HepG2 (cell line): ENCODE results near the gene FAM83C. TPM values are rescaled to one million over a fixed set of nuclear protein-coding genes. Genes with fewer than 3 reads are reported as not detected.

Experiments used
- CCDC6 ChIP-seq: sonication (generic); formaldehyde crosslinking; IDR thresholded peaks from 2 replicates; pipeline ENCODE4 v1.8.1; 2022; ENCODE audit warnings: mild to moderate bottlenecking, missing genetic modification reagents, moderate library complexity
- ELF3 ChIP-seq: IDR thresholded peaks from 2 replicates; pipeline ENCODE4 v1.6.1; 2016; ENCODE audit warnings: missing genetic modification reagents, missing compliant biosample characterization
- ETV5 ChIP-seq: IDR thresholded peaks from 2 replicates; pipeline ENCODE4 v1.6.1; 2018; ENCODE audit warnings: missing biosample characterization, missing genetic modification reagents, inconsistent platforms, borderline replicate concordance
- ETV6 ChIP-seq: sonication (generic); formaldehyde crosslinking; conservative IDR thresholded peaks from 2 replicates; pipeline ENCODE4 v1.4.0; 2020; ENCODE audit warnings: missing genetic modification reagents
- GABPA ChIP-seq, 2 experiments: IDR thresholded peaks; 2 replicates each; pipeline ENCODE4 v1.6.1; 2011 to 2016; ENCODE audit warnings: low read depth in 2 of 2, low read length in 1 of 2, missing biosample characterization in 1 of 2, missing genetic modification characterization in 1 of 2
- GATAD2A ChIP-seq: IDR thresholded peaks from 2 replicates; pipeline ENCODE4 v1.6.1; 2016
- KDM2A ChIP-seq: sonication (generic); formaldehyde crosslinking; IDR thresholded peaks from 2 replicates; pipeline ENCODE4 v1.4.0; 2020; ENCODE audit warnings: low read depth, missing genetic modification reagents, borderline replicate concordance
- MEIS1 ChIP-seq: sonication (generic); formaldehyde crosslinking; IDR thresholded peaks from 2 replicates; pipeline ENCODE4 v1.9.0; 2021; ENCODE audit warnings: mild to moderate bottlenecking, missing genetic modification reagents, moderate library complexity, borderline replicate concordance
- MTF2 ChIP-seq: sonication (generic); formaldehyde crosslinking; IDR thresholded peaks from 2 replicates; pipeline ENCODE4 v1.5.0; 2020; ENCODE audit warnings: missing genetic modification reagents, borderline replicate concordance
- NCOA5 ChIP-seq: sonication (generic); formaldehyde crosslinking; IDR thresholded peaks from 2 replicates; pipeline ENCODE4 v1.4.0; 2020; ENCODE audit warnings: missing genetic modification reagents
- NFYC ChIP-seq: IDR thresholded peaks from 2 replicates; pipeline ENCODE4 v1.6.1; 2016; ENCODE audit warnings: missing genetic modification reagents, missing compliant biosample characterization
- ZNF317 ChIP-seq: sonication (generic); formaldehyde crosslinking; IDR thresholded peaks from 2 replicates; pipeline ENCODE4 v1.5.0; 2020; ENCODE audit warnings: mild to moderate bottlenecking, missing genetic modification reagents
- ZNF556 ChIP-seq: sonication (generic); formaldehyde crosslinking; IDR thresholded peaks from 2 replicates; pipeline ENCODE4 v1.4.0; 2020; ENCODE audit warnings: mild to moderate bottlenecking, missing genetic modification reagents, borderline replicate concordance
- ZNF564 ChIP-seq: sonication (generic); formaldehyde crosslinking; IDR thresholded peaks from 2 replicates; pipeline ENCODE4 v1.8.1; 2023; ENCODE audit warnings: mild to moderate bottlenecking, missing genetic modification reagents
- ZNF619 ChIP-seq: sonication (generic); formaldehyde crosslinking; IDR thresholded peaks from 2 replicates; pipeline ENCODE4 v1.4.0; 2020; ENCODE audit warnings: mild to moderate bottlenecking, missing genetic modification reagents
- ZNF703 ChIP-seq: sonication (generic); formaldehyde crosslinking; IDR thresholded peaks from 2 replicates; pipeline ENCODE4 v1.5.1; 2020; ENCODE audit warnings: missing genetic modification reagents, mild to moderate bottlenecking, moderate library complexity, borderline replicate concordance
- polyA plus RNA-seq, 8 experiments: library from polyadenylated mRNA; depleted of rRNA in 3 of 8; stranded (reverse) in 7 of 8; unstranded in 1 of 8; fragments of >200 nt; fragmentation: Illumina TruSeq in 4 of 8; extraction: Trizol in 4 of 8; gene quantifications; 2 replicates each; pipeline versions ENCODE4 v1.2.1 to v1.2.3, GENCODE V29; 2011 to 2016; ENCODE audit warnings: low read depth in 4 of 8, missing spikeins in 1 of 8, mixed read lengths in 1 of 8; ENCODE audit not compliant: insufficient read depth in 1 of 8
- total RNA-seq, 5 experiments: library from RNA; depleted of rRNA; stranded (reverse); fragments of >200 nt; fragmentation: Illumina TruSeq; extraction: Trizol; gene quantifications; 2 replicates each; pipeline ENCODE4 v1.2.3, GENCODE V29; 2016; ENCODE audit warnings: low read depth in 1 of 5
- TF ChIP-seq, protein P1 (sequence below): sonication (generic); formaldehyde crosslinking; IDR thresholded peaks from 2 replicates; pipeline ENCODE4 v1.5.1; 2020; ENCODE audit warnings: mild to moderate bottlenecking, missing genetic modification reagents
- TF ChIP-seq, protein P2 (sequence below): IDR thresholded peaks from 2 replicates; pipeline ENCODE4 v1.6.1; 2016; ENCODE audit warnings: mild to moderate bottlenecking
- TF ChIP-seq, protein P3 (sequence below): sonication (generic); formaldehyde crosslinking; IDR thresholded peaks from 2 replicates; pipeline ENCODE4 v1.5.0; 2020; ENCODE audit warnings: mild to moderate bottlenecking, missing genetic modification reagents, borderline replicate concordance

The FAM83C gene
- total and polyA plus RNA-seq, 2 of the 13 experiments (the other 11 are each of a cell fraction or from before 2014, with no cell fraction given) = 0.04 TPM; not detected in 1

DNA sequence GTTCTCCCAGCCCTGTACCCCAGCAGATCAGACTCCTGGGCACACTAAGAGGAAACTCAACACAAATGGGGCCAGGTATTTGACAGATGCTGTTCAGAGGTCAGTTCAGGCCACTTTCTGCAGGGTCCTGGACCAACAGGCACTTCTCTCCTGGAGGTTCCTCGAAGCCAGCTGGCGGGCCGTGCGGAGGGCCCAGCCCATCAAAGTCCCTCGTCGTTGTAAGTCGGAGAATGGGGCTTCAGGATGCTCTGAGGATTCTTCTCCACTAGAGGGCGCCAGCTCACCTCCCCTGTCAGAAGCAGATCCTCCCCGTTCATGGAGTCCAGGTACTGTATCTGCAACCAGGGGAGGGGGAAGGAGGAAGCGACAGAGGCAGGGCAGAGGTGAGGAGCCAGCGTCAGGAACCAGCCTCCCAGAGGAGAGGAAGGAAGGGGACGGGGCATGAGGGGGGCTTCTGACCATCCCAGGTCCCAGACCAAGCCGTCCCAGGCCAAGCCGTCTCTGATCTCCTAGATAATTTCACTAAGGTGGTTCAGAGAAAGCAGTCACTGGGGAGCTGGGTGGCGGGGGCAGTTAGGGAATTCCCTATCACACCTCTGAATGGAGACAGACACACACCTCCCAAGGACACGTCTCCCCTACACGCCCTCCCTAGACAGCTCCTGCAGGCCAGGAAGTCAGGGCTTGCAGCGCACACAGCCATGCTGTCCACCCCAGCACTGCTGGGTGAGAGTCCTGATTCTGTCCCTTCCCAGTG, 11.7 kb upstream of the FAM83C start (continued):
- TF ChIP-seq CCDC6 (CRISPR knock-in tag) (peak; percentile 85), ETV6 (0 out of 2 replicates have a peak, but pooled peaks have one; percentile 48), NCOA5 (CRISPR knock-in tag) (no peak), ZNF703 (CRISPR knock-in tag) (no peak), ELF3 (peak; percentile 90), NFYC (peak; percentile 28; the same call in 1 of the 2 replicates), ZNF317 (CRISPR knock-in tag) (no peak), ZNF564 (CRISPR knock-in tag) (no peak), GABPA (IDR thresholded peaks at IDR 0.05; ENCODE audit: low read depth, low read length) (no peak), GABPA (CRISPR knock-in tag; IDR thresholded peaks at IDR 0.05; ENCODE audit: low read depth) (peak; percentile 27), ETV5 (CRISPR knock-in tag) (peak; percentile 53; the same call in 1 of the 2 replicates), GATAD2A (CRISPR knock-in tag) (peak; percentile 76), ZNF556 (CRISPR knock-in tag) (peak; percentile 60; the same call in 1 of the 2 replicates), MTF2 (CRISPR knock-in tag) (no peak), KDM2A (CRISPR knock-in tag) (peak; percentile 86), ZNF619 (CRISPR knock-in tag) (0 out of 2 replicates have a peak, but pooled peaks have one; percentile 23), MEIS1 (CRISPR knock-in tag) (peak; percentile 50; the same call in 1 of the 2 replicates)
- TF ChIP-seq, protein P1, sequence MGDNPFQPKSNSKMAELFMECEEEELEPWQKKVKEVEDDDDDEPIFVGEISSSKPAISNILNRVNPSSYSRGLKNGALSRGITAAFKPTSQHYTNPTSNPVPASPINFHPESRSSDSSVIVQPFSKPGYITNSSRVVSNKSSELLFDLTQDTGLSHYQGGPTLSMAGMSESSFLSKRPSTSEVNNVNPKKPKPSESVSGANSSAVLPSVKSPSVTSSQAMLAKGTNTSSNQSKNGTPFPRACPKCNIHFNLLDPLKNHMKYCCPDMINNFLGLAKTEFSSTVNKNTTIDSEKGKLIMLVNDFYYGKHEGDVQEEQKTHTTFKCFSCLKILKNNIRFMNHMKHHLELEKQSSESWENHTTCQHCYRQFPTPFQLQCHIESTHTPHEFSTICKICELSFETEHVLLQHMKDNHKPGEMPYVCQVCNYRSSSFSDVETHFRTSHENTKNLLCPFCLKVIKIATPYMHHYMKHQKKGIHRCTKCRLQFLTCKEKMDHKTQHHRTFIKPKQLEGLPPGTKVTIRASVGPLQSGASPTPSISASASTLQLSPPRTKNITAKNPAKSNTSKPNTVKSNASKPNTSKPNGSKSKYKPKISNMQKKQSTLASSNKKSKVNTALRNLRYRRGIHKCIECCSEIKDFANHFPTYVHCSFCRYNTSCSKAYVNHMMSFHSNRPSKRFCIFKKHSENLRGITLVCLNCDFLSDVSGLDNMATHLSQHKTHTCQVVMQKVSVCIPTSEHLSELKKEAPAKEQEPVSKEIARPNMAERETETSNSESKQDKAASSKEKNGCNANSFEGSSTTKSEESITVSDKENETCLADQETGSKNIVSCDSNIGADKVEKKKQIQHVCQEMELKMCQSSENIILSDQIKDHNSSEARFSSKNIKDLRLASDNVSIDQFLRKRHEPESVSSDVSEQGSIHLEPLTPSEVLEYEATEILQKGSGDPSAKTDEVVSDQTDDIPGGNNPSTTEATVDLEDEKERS (CRISPR knock-in tag) = 0 out of 2 replicates have a peak, but pooled peaks have one; percentile 54
- TF ChIP-seq, protein P2, sequence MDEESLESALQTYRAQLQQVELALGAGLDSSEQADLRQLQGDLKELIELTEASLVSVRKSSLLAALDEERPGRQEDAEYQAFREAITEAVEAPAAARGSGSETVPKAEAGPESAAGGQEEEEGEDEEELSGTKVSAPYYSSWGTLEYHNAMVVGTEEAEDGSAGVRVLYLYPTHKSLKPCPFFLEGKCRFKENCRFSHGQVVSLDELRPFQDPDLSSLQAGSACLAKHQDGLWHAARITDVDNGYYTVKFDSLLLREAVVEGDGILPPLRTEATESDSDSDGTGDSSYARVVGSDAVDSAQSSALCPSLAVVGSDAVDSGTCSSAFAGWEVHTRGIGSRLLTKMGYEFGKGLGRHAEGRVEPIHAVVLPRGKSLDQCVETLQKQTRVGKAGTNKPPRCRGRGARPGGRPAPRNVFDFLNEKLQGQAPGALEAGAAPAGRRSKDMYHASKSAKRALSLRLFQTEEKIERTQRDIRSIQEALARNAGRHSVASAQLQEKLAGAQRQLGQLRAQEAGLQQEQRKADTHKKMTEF (CRISPR knock-in tag) = peak; percentile 58
- TF ChIP-seq, protein P3, sequence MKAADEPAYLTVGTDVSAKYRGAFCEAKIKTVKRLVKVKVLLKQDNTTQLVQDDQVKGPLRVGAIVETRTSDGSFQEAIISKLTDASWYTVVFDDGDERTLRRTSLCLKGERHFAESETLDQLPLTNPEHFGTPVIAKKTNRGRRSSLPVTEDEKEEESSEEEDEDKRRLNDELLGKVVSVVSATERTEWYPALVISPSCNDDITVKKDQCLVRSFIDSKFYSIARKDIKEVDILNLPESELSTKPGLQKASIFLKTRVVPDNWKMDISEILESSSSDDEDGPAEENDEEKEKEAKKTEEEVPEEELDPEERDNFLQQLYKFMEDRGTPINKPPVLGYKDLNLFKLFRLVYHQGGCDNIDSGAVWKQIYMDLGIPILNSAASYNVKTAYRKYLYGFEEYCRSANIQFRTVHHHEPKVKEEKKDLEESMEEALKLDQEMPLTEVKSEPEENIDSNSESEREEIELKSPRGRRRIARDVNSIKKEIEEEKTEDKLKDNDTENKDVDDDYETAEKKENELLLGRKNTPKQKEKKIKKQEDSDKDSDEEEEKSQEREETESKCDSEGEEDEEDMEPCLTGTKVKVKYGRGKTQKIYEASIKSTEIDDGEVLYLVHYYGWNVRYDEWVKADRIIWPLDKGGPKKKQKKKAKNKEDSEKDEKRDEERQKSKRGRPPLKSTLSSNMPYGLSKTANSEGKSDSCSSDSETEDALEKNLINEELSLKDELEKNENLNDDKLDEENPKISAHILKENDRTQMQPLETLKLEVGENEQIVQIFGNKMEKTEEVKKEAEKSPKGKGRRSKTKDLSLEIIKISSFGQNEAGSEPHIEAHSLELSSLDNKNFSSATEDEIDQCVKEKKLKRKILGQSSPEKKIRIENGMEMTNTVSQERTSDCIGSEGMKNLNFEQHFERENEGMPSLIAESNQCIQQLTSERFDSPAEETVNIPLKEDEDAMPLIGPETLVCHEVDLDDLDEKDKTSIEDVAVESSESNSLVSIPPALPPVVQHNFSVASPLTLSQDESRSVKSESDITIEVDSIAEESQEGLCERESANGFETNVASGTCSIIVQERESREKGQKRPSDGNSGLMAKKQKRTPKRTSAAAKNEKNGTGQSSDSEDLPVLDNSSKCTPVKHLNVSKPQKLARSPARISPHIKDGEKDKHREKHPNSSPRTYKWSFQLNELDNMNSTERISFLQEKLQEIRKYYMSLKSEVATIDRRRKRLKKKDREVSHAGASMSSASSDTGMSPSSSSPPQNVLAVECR (CRISPR knock-in tag) = peak; percentile 55; the same call in 1 of the 2 replicates
